Stimulated activated CD4-positive, alpha-beta T cell treated with anti-CD3 and anti-CD28 coated beads, Interleukin-2, amount 100 ng/mL, for 4 hours (primary cell): ENCODE data around the gene TIMP2.

Experiments used
- DNase-seq: peaks from one replicate; pipeline ENCODE4 v3.0.0-alpha.2; 2020; ENCODE audit warnings: low read depth

TIMP2 gene

DNA sequence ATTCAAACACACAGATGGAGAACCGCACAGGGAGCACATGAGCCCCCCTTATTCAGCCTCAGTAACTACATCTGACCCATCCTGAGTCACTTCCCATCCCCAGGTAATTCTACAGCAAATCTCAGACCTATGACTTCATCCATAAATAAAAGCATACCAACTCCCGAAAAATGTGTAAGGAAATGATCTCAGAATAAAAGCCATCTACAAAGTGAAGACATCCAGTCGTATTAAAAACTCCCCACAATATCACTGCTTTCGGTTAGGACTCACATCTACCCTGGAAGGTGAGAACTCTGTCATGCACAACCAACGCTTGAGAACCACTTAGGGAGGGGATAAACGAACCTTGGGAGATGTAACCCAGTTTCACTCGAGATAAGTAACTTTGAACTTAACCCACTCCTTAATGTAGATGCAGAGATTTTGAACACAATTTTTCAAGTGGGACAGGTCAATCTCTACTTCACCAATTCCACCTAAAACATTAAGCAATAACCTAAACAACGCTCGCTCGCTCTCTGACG lies 85.9 kb downstream of the TIMP2 start:
- no peak for DNase-seq

DNA sequence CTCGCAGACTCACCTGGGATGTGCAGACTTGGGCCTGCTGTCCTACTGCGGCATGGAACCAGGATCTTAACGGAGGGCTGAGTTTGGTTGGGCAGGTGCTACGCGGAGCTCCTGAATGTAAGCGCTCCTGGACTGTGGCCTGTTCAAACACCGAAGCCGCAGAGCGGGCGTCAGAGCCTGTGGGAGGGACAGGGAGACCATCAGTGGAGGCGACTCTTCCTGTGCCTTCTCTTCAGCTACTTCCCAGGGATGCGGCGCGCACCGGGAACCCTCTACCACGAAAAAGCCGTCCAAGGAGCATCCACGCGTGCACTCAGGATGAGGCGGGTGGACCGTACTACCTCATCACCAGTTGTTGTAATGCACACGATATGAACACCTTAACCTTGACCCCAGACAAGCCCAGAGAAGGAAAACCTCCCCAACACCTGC lies 86.6 kb downstream of the TIMP2 start:
- DNase-seq = no peak

DNA sequence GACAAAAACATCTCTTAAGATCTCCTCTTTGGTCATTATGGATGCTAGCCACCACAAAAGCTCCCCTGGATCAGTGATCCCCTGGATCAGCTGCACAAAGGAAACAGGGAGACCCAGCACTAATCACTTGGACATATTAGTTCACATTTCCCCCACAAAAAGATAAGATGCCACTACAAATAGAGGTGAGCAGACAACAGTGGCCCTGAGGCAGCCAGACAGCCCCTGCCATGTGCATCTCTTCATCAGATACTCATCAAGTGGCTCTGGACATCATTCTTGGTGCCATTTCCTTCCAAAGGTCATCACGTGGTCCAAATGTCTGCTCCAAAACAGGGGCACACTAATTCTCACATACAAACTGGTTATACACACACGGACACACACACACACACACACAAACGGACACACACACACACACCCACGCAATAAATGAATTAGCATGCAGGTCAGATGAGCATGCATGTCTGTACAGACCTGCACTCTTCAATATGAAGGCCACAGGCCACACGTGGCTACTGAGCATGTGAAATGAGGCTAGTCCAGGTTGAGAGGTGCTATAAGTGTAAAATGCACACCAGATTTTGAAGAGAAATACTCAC lies 88.7 kb downstream of the TIMP2 start:
- no peak for DNase-seq

DNA sequence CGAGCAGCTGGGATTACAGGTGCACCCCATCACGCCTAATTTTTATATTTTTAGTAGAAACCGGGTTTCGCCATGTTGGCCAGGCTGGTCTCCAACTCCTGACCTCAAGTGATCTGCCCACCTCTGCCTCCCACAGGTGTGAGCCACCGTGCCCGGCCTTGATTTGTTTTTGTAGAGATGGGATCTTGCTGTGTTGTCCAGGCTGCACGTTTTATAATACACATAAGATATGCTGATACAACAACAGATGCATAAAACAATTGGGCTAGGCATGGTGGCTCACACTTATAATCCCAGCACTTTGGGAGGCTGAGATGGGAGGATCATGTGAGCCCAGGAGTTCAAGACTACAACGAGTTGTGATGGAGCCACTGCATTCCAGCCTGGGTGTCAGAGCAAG lies 90.6 kb downstream of the TIMP2 start:
- no peak for DNase-seq

DNA sequence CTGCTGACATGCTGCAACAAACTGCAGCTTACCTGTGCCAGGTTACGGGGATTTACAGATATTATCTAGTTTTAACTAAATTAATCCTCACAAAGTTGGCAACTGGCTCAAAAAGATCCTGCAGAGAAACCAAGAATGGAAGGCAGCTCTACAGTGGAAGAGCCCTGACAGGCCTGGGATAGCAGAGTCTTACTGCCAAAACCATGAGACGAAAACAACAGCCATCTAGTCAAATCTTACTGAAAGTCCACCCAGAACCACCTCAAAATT lies 92.7 kb downstream of the TIMP2 start:
- no peak for DNase-seq

DNA sequence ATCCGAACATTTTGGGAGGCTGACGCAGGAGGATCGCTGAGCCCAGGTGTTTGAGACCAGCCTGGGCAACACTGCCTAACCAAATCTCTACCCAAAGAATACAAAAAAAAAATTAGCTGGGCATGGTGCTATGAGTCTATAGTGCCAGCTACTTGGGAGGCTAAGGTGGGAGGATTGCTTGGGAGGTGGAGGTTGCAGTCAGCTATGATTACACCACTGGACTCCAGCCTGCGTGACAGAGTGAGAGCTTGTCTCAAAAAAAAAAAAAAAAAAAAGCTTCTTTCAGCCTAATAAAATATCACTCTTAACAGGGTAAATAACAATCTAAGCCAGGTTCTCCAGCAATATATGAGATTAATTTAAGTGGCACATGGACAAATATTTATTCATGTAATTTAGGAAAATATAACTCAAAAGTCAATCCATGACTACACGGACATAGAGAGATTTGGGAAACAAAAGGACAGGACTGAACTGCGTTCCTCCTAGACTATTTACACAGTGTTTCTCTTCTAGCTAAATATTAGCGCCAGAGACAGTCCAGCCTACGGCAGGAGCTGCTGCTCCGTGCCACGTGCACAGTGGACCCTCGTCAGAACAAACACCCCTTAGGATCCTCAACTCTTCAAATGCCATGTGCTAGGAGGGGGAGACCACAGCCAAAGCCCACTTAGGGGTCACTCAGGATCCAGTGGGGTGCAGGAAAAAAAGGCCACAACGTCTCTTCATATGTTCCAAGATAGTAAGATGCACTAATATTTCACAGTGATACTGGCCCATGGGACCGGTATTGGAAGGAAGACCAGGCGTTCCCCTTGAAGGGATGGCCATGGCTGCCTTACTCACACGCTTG lies 93.3 kb downstream of the TIMP2 start:
- no peak for DNase-seq

DNA sequence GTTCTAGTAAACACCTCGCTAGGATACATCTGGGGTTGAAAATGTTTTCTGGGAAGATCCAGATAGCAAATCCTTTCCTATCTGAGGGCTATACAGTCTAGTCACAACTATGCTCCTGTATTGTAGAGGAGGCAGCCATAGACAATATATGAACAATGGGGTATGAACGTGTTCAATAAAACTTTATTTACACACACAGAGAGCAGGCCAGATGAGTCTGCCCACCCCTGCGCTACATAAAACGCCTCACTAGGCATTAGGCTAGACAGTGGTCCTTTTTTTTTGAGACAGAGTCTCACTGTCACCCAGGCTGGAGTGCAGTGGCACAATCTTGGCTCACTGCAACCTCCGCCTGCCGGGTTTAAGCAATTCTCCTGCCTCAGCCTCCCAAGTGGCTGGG lies 95.7 kb downstream of the TIMP2 start:
- DNase-seq = no peak

DNA sequence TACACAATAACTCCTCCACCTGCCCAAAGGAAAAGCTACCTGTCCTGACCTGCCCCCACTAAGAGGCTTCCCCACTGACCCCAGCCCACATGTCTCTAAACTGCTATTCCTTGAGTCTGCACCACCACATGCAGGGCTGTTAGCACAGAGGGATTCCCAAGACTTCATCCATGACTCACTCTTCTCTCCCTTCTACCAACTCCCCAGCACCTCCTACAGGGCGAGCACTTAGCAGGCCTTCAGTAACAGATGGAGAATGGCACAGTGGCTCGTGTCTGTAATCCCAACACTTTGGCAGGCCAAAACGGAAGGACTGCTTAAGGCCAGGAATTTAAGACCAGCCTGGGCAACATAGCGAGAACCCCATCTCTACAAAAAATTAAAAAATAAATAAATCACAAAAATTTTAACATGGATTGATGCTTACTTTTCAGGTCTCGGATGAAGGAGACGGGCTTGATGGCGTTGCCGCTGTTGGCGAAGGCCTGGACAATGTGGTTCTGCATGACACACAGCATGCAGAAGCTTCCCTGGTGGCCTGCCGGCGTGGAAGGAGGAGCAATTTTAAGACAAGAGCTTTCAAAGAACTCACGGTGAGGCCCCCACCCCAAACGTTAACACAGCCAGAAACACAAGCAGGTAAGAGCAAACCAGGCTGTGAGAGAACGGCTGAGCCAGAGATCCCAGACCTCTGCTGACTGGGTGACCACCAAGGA lies 96.6 kb downstream of the TIMP2 start:
- no peak for DNase-seq

DNA sequence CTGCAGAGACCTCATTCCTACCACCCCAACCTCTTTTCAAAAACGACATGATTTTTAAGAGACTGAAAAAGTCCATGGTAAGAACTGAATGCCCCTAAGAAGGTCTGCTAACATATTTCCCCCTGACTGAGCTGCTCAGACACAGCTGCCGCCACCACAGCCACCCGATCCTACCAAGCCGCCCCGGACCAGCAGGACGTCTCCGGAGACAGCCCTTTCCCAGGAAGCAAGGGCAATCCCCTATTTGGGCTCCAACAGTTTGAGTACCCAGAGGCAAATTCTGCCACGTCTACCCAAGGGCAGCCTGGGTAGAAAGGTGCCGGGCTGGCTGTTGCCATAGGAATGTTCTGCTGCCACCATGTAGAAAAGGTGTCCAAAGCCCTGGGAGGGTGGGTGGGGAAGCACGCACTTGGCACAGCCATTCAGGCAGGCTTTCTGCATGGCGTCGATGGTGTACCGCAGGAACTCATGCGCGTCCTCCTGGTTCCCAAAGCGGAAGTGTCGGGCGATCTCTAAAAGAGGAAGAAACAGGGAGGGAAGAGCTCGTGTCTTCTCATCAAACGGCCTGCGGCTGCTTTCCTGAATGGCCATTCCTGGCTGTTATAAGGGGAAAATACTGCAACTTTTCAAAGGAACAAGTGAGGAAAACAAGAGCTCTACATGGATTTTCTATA lies 98.2 kb downstream of the TIMP2 start:
- DNase-seq = no peak

DNA sequence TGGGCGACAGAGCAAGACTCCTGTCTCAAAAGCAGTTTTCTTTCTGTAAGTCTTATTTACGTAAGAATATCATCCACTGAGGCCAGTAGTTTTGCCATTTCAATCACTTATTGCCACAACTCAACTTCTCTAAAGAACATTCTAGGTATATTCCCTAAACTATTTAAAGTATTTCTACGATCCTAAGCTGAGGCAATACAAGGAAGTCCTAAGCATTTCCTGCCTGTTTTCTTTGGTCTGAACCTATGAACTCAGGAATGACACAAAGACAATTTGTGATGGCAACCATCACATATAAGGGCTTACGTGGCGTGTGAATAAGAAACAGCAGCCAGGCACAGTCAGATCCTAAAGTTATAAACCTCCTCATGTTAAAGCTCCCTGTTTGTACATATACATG lies 98.8 kb downstream of the TIMP2 start:
- no peak for DNase-seq

DNA sequence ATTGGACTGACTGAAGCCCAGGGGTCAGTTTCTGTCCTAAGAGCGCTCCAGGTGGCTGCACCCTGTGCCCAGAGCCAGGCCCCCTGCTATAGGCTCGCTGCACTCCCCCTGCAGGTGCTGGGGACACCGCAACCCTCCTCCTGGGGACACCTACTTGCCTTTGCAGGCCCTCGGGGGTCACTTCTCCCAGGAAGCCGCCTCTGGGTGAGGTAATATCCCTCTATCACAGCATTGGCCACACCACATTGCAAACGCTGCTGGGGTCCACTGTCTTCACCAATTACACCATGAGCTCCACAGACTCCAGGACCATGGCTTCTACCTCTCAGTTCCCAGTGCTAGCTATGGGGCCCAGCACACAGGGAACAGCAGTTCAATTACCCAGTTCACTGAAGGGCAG lies 99.5 kb downstream of the TIMP2 start:
- no peak for DNase-seq

DNA sequence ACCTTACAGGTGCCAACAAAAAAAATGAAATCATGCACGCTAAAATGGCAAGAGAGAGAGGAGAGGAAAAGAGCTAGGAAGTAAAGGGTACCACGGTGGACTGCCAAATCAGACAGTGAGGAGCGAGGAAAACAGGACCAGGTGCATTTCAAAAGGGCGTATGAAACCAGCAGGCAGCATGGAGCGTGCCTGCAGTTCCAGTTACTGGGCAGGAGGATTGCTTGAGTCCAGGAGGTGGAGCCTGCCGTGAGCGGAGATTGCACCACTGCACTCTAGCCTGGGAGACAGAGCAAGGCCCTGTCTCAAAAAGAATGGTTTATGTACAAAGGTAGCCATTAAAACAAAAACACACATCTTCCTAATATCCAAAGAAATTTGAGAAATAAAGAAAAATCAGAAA lies 100.9 kb downstream of the TIMP2 start:
- DNase-seq = no peak

DNA sequence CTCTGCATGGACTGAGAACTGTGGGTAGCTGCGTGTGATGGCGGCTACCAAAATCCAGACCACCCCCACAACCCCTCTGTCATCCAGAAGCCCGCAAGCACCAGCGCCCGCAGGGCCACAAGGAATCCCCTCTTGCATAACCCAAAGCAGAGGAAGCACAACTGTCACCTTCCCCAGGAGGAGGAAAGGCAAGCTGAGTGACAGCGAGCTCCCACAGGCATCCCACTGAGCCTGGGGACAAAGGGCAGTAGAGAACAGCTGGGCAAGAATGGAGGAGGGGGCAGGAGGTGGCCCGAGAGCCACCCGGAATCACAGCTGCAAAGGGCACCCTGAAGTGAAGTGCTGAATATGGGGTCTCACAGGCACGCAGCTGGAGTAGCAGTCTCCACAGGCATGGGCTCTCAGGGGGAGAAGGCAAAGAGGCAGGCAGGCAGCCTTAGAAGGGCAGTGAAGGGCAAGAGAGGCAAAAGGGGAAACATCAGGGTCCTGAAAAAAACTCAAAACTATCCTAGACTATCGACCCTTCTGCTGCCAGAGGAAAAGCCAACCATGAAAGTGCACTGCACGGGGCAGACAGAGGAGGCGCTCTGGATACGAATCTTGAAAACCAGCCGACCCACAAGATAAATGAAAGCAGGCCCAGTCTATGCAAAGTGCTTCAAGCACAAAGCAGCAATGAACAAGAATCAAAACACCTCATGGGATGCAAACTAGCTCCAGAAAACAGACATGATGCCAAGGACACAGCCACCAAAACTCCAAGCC lies 101.7 kb downstream of the TIMP2 start:
- DNase-seq = no peak

DNA sequence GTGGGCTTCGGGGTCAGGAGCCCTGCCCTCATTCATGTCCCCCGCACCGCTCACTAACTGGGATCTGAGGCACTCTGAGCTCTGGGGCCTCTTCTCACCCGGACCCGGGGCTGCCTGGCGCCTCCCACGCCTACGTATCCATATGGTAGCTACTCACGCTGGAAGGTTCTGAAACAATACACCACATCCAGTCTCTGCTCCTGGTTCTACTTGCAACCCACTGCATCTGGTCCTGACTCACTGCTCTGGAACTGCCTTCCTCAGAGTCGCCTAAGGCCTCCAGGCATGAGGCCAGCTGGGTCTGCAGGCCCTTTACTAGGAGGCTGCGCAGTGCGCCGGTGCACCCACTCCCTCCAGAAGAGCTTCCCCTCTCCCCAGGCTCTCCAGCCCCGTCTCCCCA lies 102.6 kb downstream of the TIMP2 start:
- no peak for DNase-seq

DNA sequence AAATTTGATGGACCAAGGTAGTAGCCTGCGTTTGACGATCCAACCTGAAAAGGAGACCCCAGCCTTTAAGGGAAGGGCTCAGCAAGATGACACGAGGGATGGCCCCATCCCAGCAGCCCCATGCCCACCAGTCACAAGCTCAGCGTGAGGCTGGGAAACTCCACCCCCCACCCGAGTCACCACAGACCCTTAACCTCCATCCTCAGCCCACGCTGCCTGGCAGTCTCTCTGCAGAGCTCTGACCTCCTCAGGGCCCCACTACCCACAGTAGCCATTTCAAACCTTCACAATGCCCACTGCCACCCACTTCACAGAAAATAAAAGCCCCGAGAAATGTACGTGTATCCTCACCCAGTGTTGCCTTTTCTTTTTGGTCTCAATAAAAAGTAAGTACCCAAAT lies 103.2 kb downstream of the TIMP2 start:
- DNase-seq = no peak

DNA sequence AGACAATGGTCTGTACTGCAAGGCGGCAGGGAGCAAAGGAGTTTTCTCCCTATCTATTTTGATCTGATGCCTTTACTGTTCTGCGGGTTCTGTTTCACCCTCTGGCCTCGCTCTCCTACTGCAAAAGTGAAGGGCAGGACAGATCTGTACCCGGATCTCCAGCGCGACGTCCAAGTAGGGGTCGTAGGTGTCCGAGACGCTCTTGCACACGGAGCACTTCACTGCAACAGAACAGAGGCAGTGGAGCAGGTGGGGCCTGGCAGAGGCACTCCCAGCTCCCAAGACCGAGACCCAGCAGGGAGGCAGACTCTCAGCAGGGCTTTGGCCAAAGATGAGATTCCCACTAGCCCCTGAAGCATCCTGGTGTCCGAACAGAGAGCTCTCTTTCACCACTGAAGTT lies 104.3 kb downstream of the TIMP2 start:
- no peak for DNase-seq

DNA sequence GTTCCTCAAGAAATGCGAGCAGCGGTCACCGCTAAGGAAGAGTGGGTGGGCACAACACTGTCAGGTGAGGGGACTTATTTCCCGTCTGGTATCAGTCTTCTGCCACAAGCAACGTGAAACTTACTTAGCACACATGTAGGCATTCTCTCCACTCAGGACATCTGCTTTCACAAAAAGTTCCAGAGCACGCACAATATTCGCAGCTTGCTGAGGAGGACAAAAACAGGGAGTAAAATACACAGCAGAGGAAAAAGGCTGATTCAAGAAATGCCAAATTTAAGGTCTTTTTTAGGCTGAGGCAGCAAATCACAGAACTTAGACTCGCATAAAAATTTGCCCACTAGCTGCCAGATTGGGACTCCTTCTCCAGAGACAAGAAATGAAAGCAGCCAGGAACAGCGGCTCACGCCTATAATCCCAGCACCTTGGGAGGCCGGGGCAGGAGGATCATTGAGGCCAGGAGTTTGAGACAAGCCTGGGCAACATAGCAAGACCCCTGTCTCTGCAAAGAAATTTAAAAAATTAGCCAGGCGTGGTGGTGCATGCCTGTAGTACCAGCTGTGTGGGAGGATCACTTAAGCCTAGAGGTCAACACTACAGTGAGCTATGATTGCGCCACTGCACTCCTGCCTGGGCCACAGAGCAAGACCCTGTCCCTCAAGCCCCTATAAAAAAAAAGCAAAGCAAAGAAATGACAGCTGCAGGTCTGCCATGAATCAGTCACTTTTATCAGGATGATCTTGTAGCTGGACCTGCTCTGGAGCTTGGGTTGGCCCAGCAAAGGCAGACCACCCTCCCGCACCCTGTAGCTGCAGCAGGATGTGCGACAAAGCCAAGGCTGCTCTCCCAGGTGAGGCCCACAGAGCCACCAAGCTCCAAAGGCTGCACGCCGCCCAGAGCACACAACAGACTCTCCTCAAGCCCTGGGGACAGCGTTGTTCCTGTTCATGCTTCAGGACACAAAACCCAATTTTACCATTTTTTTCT lies 105.1 kb downstream of the TIMP2 start:
- DNase-seq = no peak

DNA sequence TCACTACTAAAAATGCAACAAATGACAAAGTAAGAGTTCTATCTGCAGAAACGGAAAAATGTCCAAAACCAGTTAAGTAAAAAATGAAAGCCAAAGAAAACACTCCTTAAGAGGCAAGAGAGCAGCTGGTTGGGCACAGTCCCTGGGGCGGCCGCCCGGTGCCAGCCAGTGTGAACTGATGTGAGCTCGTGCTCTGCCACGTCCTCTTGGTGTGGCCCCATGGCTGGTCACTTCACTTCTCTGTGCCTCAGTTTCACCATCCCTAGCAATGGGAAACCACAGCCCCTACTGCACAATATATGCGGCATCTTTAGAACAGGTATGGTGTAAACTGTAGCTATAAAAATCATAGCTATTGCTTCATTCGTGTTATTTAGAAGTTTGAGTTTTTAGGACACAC lies 105.8 kb downstream of the TIMP2 start:
- DNase-seq = no peak

DNA sequence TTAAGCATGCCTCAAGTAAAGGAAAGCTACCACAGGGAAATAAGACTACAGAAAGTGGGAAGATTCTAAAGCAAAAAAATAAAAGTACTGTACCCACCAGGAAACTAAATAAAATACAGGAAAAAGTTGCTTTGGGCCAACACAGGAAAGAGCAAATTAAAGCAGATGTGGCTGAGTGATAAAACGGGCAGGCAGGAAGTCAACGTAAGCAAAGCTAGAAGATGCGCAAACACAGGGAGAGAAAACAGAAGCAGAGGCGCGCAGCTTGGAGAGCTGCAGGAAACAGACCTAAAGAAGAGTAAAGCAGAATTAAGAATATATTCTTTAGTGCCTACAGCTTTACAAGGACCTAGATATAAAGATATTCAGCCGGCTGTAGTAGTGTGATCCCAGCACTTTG lies 106.3 kb downstream of the TIMP2 start:
- no peak for DNase-seq

DNA sequence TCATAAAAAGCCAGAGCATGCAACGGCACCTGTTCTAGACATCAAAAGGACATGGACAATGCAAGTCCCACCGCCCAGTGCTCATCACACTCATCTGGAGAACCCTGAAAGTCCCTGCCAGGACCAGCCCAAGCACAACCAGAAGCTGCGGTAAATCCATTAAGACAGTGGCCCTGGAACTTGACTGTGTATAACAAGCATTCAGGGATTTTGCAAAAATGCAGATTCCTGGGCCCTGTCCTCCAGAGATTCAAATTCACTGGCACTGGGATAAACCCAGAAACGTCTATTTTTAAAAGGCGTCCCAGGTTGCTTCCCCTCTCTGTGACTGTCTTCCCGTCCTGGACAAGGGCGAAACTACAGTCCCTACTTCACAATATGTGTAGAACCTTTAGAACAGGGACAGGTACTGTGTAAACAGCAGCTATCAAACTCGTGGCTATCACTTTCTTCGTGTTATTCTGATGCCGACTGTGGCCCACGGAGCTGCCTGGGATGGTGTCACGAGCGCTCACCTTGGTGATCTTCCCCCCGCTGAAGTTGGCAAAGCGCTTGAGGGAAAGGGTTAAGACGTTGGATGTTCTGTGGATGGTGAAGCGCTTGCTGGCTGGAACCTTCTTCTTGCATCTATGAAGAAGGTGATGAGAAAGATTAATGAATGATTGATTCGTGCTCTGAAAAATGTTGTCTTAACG lies 106.9 kb downstream of the TIMP2 start:
- no peak for DNase-seq
